GM12892 (cell line): ENCODE data around the gene FTCDNL1.

Experiments used
- POLR2A ChIP-seq: IDR thresholded peaks from 2 replicates; pipeline ENCODE4 v1.6.1; 2011; ENCODE audit warnings: low read depth, low read length, control low read depth
- POLR2AphosphoS5 ChIP-seq: IDR thresholded peaks from 2 replicates; pipeline ENCODE4 v1.6.1; 2011; ENCODE audit warnings: low read depth, low read length, control low read depth
- TAF1 ChIP-seq: IDR thresholded peaks from 2 replicates; pipeline ENCODE4 v1.6.1; 2011; ENCODE audit warnings: low read depth, mild to moderate bottlenecking, control low read depth, low read length, borderline replicate concordance

GRCh38 chr2:199818754-199819153, 32.2 kb downstream of the FTCDNL1 start:
- TF ChIP-seq TAF1 (no peak), POLR2A (no peak), POLR2AphosphoS5 (no peak)
